SK-N-SH (cell line): ENCODE results near the gene ANO2. TPM values are rescaled to one million over a fixed set of nuclear protein-coding genes. Genes with fewer than 3 reads are reported as not detected.

Source experiments
- CTCF ChIA-PET: fragments of 300-600, 350-600 bp; formaldehyde crosslinking; extraction: SDS; loops from one replicate; lab custom pipeline; 2021; lab: Yijun Ruan, JAX
- POLR2A ChIA-PET: fragments of 350-600 bp; sonication (Branson Sonifier 250); formaldehyde crosslinking; extraction: SDS; loops from one replicate; lab custom pipeline; 2020; ENCODE audit warnings: antibody characterized with exemption, inconsistent platforms; lab: Yijun Ruan, JAX
- DNase-seq: peaks from one replicate; pipeline ENCODE4 v3.0.0; 2012
- H2AFZ ChIP-seq: fragments of 200-600 bp; sonication (generic); 2 replicates; pipeline ENCODE4 v1.8.1; 2016; ENCODE audit warnings: antibody characterized with exemption, mild to moderate bottlenecking, low read depth
- H3F3A ChIP-seq: fragments of 200-600 bp; sonication (generic); replicated peaks from 2 replicates; pipeline ENCODE3; 2016; ENCODE audit warnings: antibody characterized with exemption, mild to moderate bottlenecking; ENCODE audit not compliant: insufficient read depth
- H3K27ac ChIP-seq, 2 experiments: fragments of 200-500 bp in 1 of 2; fragments of 200-600 bp in 1 of 2; sonication (Bioruptor generic) in 1 of 2; sonication (generic), shearing (Covaris generic) in 1 of 2; 2 replicates each; pipeline versions ENCODE4 v1.5.1 to v1.6.1; 2014 to 2016; ENCODE audit warnings: low read depth in 2 of 2, inconsistent platforms in 1 of 2, low read length in 1 of 2, mild to moderate bottlenecking in 1 of 2, mixed read lengths in 1 of 2
- H3K27me3 ChIP-seq: fragments of 200-600 bp; sonication (generic), shearing (Covaris generic); 2 replicates; pipeline ENCODE4 v1.6.1; 2016; ENCODE audit warnings: mixed run types; ENCODE audit not compliant: insufficient read depth
- H3K36me3 ChIP-seq, 2 experiments: fragments of 200-500 bp in 1 of 2; fragments of 200-600 bp in 1 of 2; sonication (Bioruptor generic) in 1 of 2; sonication (generic) in 1 of 2; replicated peaks in 1 of 2; 2 replicates each; pipeline versions ENCODE3 to v1.5.1; 2014 to 2016; ENCODE audit warnings: low read length in 1 of 2, mild to moderate bottlenecking in 1 of 2; ENCODE audit not compliant: insufficient read depth in 2 of 2, control insufficient read depth in 1 of 2
- H3K4me1 ChIP-seq, 2 experiments: fragments of 200-500 bp in 1 of 2; fragments of 200-600 bp in 1 of 2; sonication (Bioruptor generic) in 1 of 2; sonication (generic), shearing (Covaris generic) in 1 of 2; 2 replicates each; pipeline versions ENCODE4 v1.5.1 to v1.6.1; 2014 to 2016; ENCODE audit warnings: low read depth in 1 of 2, low read length in 1 of 2, mixed run types in 1 of 2; ENCODE audit not compliant: insufficient read depth in 2 of 2, control insufficient read depth in 1 of 2
- H3K4me2 ChIP-seq: fragments of 200-600 bp; sonication (generic), shearing (Covaris generic); 2 replicates; pipeline ENCODE4 v1.6.1; 2017; ENCODE audit warnings: mixed run types
- H3K4me3 ChIP-seq, 2 experiments: fragments of 200-500 bp in 1 of 2; fragments of 200-600 bp in 1 of 2; sonication (Bioruptor generic) in 1 of 2; sonication (generic), shearing (Covaris generic) in 1 of 2; 2 replicates each; pipeline versions ENCODE4 v1.5.1 to v1.8.1; 2014 to 2016; ENCODE audit warnings: low read depth in 2 of 2, inconsistent platforms in 1 of 2, low read length in 1 of 2, mild to moderate bottlenecking in 1 of 2, mixed read lengths in 1 of 2, moderate library complexity in 1 of 2
- H3K79me2 ChIP-seq: fragments of 200-600 bp; sonication (generic); 2 replicates; pipeline ENCODE4 v1.8.1; 2017; ENCODE audit warnings: mild to moderate bottlenecking; ENCODE audit not compliant: insufficient read depth
- H3K9ac ChIP-seq: fragments of 200-600 bp; sonication (generic); 2 replicates; pipeline ENCODE4 v1.6.1; 2017; ENCODE audit warnings: mixed run types
- H3K9me2 ChIP-seq: fragments of 200-600 bp; sonication (generic); 2 replicates; pipeline ENCODE4 v1.6.1; 2017; ENCODE audit warnings: mixed run types
- H3K9me3 ChIP-seq: fragments of 200-600 bp; sonication (generic); 2 replicates; pipeline ENCODE4 v1.6.1; 2017; ENCODE audit warnings: mixed run types, mild to moderate bottlenecking, moderate library complexity
- H4K20me1 ChIP-seq: fragments of 200-600 bp; sonication (generic); 2 replicates; pipeline ENCODE4 v1.6.1; 2017; ENCODE audit warnings: mild to moderate bottlenecking, mixed run types; ENCODE audit not compliant: insufficient read depth
- CHD2 ChIP-seq: fragments of 150-350 bp; IDR thresholded peaks from 2 replicates; pipeline ENCODE4 v1.6.1; 2018; ENCODE audit warnings: low read length; ENCODE audit not compliant: partially characterized antibody
- CTCF ChIP-seq: fragments of 200-600 bp; sonication (generic); IDR thresholded peaks from 2 replicates; pipeline ENCODE4 v1.6.1; 2017; ENCODE audit warnings: antibody characterized with exemption, mild to moderate bottlenecking, moderate library complexity
- ELF1 ChIP-seq: IDR thresholded peaks from 2 replicates; pipeline ENCODE4 v1.4.0; 2012
- FOXM1 ChIP-seq: IDR thresholded peaks from 2 replicates; pipeline ENCODE4 v1.4.0; 2012; ENCODE audit warnings: low read depth, mild to moderate bottlenecking
- GATA2 ChIP-seq: sonication (generic); formaldehyde crosslinking; IDR thresholded peaks from 2 replicates; pipeline ENCODE4 v1.5.0; 2020; ENCODE audit warnings: mild to moderate bottlenecking, missing genetic modification reagents
- MAX ChIP-seq: IDR thresholded peaks from 2 replicates; pipeline ENCODE4 v1.4.0; 2012; ENCODE audit warnings: low read depth
- MXI1 ChIP-seq: IDR thresholded peaks from 2 replicates; pipeline ENCODE4 v1.6.1; 2012; ENCODE audit warnings: mild to moderate bottlenecking, low read depth, low read length, improper control_type of control experiment
- NFIC ChIP-seq: IDR thresholded peaks from 2 replicates; pipeline ENCODE4 v1.4.0; 2012; ENCODE audit warnings: borderline replicate concordance
- NRF1 ChIP-seq: IDR thresholded peaks from 2 replicates; pipeline ENCODE4 v1.6.1; 2012; ENCODE audit warnings: low read depth, mild to moderate bottlenecking, low read length
- POLR2AphosphoS5 ChIP-seq: IDR thresholded peaks from 2 replicates; pipeline ENCODE4 v1.6.1; 2012; ENCODE audit warnings: low read depth, low read length
- RCOR1 ChIP-seq: fragments of 150-350 bp; IDR thresholded peaks from 2 replicates; pipeline ENCODE4 v1.6.1; 2017; ENCODE audit warnings: antibody characterized with exemption, low read length
- RXRA ChIP-seq: IDR thresholded peaks from 2 replicates; pipeline ENCODE4 v1.4.0; 2012; ENCODE audit warnings: low read depth, mild to moderate bottlenecking, borderline replicate concordance
- SIN3A ChIP-seq: IDR thresholded peaks from 2 replicates; pipeline ENCODE4 v1.6.1; 2012; ENCODE audit warnings: low read depth, mild to moderate bottlenecking, low read length, moderate library complexity, borderline replicate concordance
- SMC3 ChIP-seq: IDR thresholded peaks from 2 replicates; pipeline ENCODE4 v1.6.1; 2012; ENCODE audit warnings: low read depth, low read length, improper control_type of control experiment
- TEAD4 ChIP-seq: IDR thresholded peaks from 2 replicates; pipeline ENCODE4 v1.4.0; 2012; ENCODE audit warnings: mild to moderate bottlenecking, borderline replicate concordance; ENCODE audit not compliant: insufficient read depth
- USF1 ChIP-seq: IDR thresholded peaks from 2 replicates; pipeline ENCODE4 v1.4.0; 2012; ENCODE audit warnings: low read depth, borderline replicate concordance
- USF2 ChIP-seq: fragments of 150-350 bp; IDR thresholded peaks from 2 replicates; pipeline ENCODE4 v1.6.1; 2017; ENCODE audit warnings: antibody characterized with exemption, low read length, low read depth, borderline replicate concordance
- YY1 ChIP-seq: IDR thresholded peaks from 2 replicates; pipeline ENCODE4 v1.4.0; 2012; ENCODE audit warnings: low read depth, mild to moderate bottlenecking
- ZBTB33 ChIP-seq: IDR thresholded peaks from 2 replicates; pipeline ENCODE4 v1.4.0; 2012; ENCODE audit warnings: low read depth, borderline replicate concordance
- WGBS: methylation state at CpG from one replicate; pipeline ENCODE4 v1.1.6; 2017; ENCODE audit warnings: low lambda C conversion rate; 5-methylcytosine and 5-hydroxymethylcytosine counted together
- polyA plus RNA-seq, 3 experiments: library from polyadenylated mRNA; depleted of rRNA; stranded (reverse); fragments of >200 nt; gene quantifications; 2 replicates each; pipeline ENCODE4 v1.2.3, GENCODE V29; 2012

The ANO2 gene
- polyA plus RNA-seq, 1 of the 3 experiments (the other 2 are of a cell fraction) = not detected

GRCh38 chr12:5794156-5794555 lies 150.9 kb downstream of the ANO2 start:
- no peaks in the 10 kb centered on the region for H3K36me3 ChIP-seq
- POLR2A ChIA-PET = no interaction called here
- H3K4me1 ChIP-seq = no peaks in the 10 kb centered on the region; a peak in 1 of 4 replicates
- no peaks in the 10 kb centered on the region for H3K9me3 ChIP-seq
- no peaks in the 10 kb centered on the region for H3F3A ChIP-seq
- H3K27ac ChIP-seq = no peak overlapping the region
- H3K27me3 ChIP-seq = peaks cover 12% of the 10 kb centered on the region; the same call in 1 of the 2 replicates
- H2AFZ ChIP-seq = no peak overlapping the region
- H3K79me2 ChIP-seq = no peaks in the 10 kb centered on the region
- no peaks in the 10 kb centered on the region for H3K9me2 ChIP-seq
- no peak overlapping the region for H3K4me3 ChIP-seq
- no peak for DNase-seq
- CTCF ChIA-PET = no interaction called here
- no peaks in the 10 kb centered on the region for H4K20me1 ChIP-seq
- 0% methylated on average over 4 of the region's 4 CpGs for whole genome bisulfite sequencing
- no peak for TF ChIP-seq NFIC
- no peak for TF ChIP-seq SMC3
- TF ChIP-seq ZBTB33 = no peak
- no peak for TF ChIP-seq MXI1
- no peak for TF ChIP-seq GATA2 (CRISPR knock-in tag)
- TF ChIP-seq USF1 = no peak
- TF ChIP-seq YY1 = no peak
- no peak for TF ChIP-seq FOXM1
- no peak for TF ChIP-seq CHD2
- no peak for TF ChIP-seq MAX
- no peak for TF ChIP-seq POLR2AphosphoS5
- TF ChIP-seq SIN3A = no peak
- TF ChIP-seq TEAD4 = no peak
- TF ChIP-seq USF2 = no peak
- no peak for TF ChIP-seq CTCF
- TF ChIP-seq NRF1 = no peak
- no peak for TF ChIP-seq RCOR1
- no peak for TF ChIP-seq RXRA
- TF ChIP-seq ELF1 = no peak
- H3K9ac ChIP-seq = no peak overlapping the region
- no peak overlapping the region for H3K4me2 ChIP-seq
